Uterus (tissue), 2 donors: ENCODE data around the gene CTSV.

Source experiments
- CTCF ChIP-seq, 4 experiments: fragments of 200-600 bp in 2 of 4; fragments of 450-650 bp in 2 of 4; sonication (generic) in 2 of 4; IDR thresholded peaks; one replicate each; pipeline ENCODE4 v1.5.1; 2016 to 2019; ENCODE audit warnings: antibody characterized with exemption in 4 of 4, mild to moderate bottlenecking in 2 of 4, moderate library complexity in 1 of 4
- POLR2A ChIP-seq, 2 donors: fragments of 450-650 bp; IDR thresholded peaks; one replicate each; pipeline ENCODE4 v1.6.1; 2016; ENCODE audit warnings: antibody characterized with exemption in 2 of 2, mild to moderate bottlenecking in 1 of 2, moderate library complexity in 1 of 2

DNA sequence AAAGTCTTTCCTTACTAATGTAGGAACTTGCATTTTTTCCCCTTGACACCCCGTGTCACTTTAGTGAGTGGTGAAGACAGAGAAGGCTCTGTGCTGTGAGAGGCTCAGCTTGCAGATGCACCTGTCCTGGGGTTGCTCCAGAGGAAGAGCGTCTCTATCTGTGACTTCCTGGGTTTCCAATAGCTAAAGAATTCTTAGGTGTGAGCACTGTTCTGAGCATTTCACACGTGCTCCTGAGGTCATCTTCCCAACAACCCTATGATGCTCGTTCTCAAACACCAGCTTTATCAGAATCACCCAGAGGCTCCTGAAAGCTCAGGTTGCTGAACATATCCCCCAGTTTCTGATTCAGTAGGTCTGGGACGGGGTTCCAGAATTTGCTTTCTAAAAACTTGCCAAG lies 6.4 kb upstream of the CTSV start:
- TF ChIP-seq CTCF (IDR thresholded peaks at IDR 0.05) (no peak), POLR2A (IDR thresholded peaks at IDR 0.05) (no peak)
